Panc1 (cell line): ENCODE measurements around the gene ACTR1B. TPM values are rescaled to one million over a fixed set of nuclear protein-coding genes. Genes with fewer than 3 reads are reported as not detected.
A peak's percentile ranks its signal among the peaks of the same experiment; 100 is the strongest.

Experiments
- ATAC-seq: fragments of 200-7000 bp; cut with Tn5 transposase; 2 replicates; pipeline ENCODE4 v1.9.1; 2020; ENCODE audit warnings: mild to moderate bottlenecking, moderate library complexity
- BruUV-seq: library from RNA; stranded (reverse); fragments of 400-500 nt; replicated peaks from 2 replicates; lab custom pipeline; 2021; lab: Mats Ljungman, UMichigan
- CTCF ChIA-PET: fragments of 300-600 bp; sonication (Branson Sonifier 250); formaldehyde crosslinking; loops from one replicate; lab custom pipeline; 2022; ENCODE audit warnings: antibody characterized with exemption; lab: Charles Lee
- POLR2A ChIA-PET: fragments of 300-600 bp; sonication (Branson Sonifier 250); formaldehyde crosslinking; loops from one replicate; lab custom pipeline; 2022; ENCODE audit warnings: antibody characterized with exemption; lab: Charles Lee
- DNase-seq: peaks from one replicate; pipeline ENCODE4 v3.0.0-alpha.2; 2010; ENCODE audit warnings: low read depth, low spot score
- H3K27ac ChIP-seq: 2 replicates; pipeline ENCODE4 v1.5.1; 2011; ENCODE audit warnings: mild to moderate bottlenecking, low read length, inconsistent platforms
- H3K27me3 ChIP-seq: fragments of 200-500 bp; sonication (Bioruptor generic); 2 replicates; pipeline ENCODE4 v1.6.0; 2014; ENCODE audit warnings: low read length, inconsistent platforms; ENCODE audit not compliant: control insufficient read depth, insufficient read depth
- H3K36me3 ChIP-seq: fragments of 200-500 bp; sonication (Bioruptor generic); 2 replicates; pipeline ENCODE4 v1.5.1; 2014; ENCODE audit warnings: inconsistent platforms, mild to moderate bottlenecking, low read length, moderate library complexity; ENCODE audit not compliant: control insufficient read depth, insufficient read depth
- H3K4me1 ChIP-seq: 2 replicates; pipeline ENCODE4 v1.5.1; 2011; ENCODE audit warnings: inconsistent platforms, mild to moderate bottlenecking, low read length, moderate library complexity; ENCODE audit not compliant: control insufficient read depth, insufficient read depth
- H3K4me3 ChIP-seq, 2 experiments: 2 replicates each; pipeline ENCODE4 v1.5.1; 2011 to 2012; ENCODE audit warnings: low read depth in 2 of 2, low read length in 2 of 2, mild to moderate bottlenecking in 2 of 2, inconsistent platforms in 1 of 2, moderate library complexity in 1 of 2
- H3K9me3 ChIP-seq: fragments of 200-500 bp; sonication (Bioruptor generic); 2 replicates; pipeline ENCODE4 v1.5.1; 2014; ENCODE audit warnings: low read depth, mild to moderate bottlenecking, inconsistent platforms, low read length, moderate library complexity; ENCODE audit not compliant: control insufficient read depth, insufficient read depth
- CTCF ChIP-seq: fragments of 450-650 bp; IDR thresholded peaks from 2 replicates; pipeline ENCODE4 v1.5.1; 2017; ENCODE audit warnings: mild to moderate bottlenecking
- POLR2AphosphoS5 ChIP-seq: IDR thresholded peaks from 2 replicates; pipeline ENCODE4 v1.6.1; 2012; ENCODE audit warnings: mild to moderate bottlenecking, low read depth, low read length, moderate library complexity
- SIN3A ChIP-seq: IDR thresholded peaks from 2 replicates; pipeline ENCODE4 v1.6.1; 2012; ENCODE audit warnings: low read depth, mild to moderate bottlenecking, low read length, moderate library complexity, borderline replicate concordance; ENCODE audit not compliant: insufficient read depth
- TCF7L2 ChIP-seq: IDR thresholded peaks from 2 replicates; pipeline ENCODE4 v1.6.1; 2011; ENCODE audit warnings: mild to moderate bottlenecking, low read depth, low read length, inconsistent platforms
- in situ Hi-C: cut with HindIII; loops from 2 replicates; pipeline ENCODE4 v1.10.0; 2016; ENCODE audit warnings: low sequenced_read_pairs, low pct_unique_long_range_greater_than_20kb
- intact Hi-C: fragments of 100-400 bp; cut with micrococcal nuclease; formaldehyde crosslinking; loops from one replicate; pipeline ENCODE4 v1.10.0; 2022; ENCODE audit not compliant: unreplicated experiment
- total RNA-seq: library from RNA; stranded (reverse); gene quantifications from one replicate; pipeline ENCODE4 v1.2.1, GENCODE V29; 2021; ENCODE audit not compliant: unreplicated experiment
- TF ChIP-seq, protein P1 (sequence below), 2 experiments: IDR thresholded peaks; 2 replicates each; pipeline ENCODE4 v1.6.1; 2011 to 2012; ENCODE audit warnings: low read depth in 2 of 2, control low read depth in 1 of 2, low read length in 1 of 2, mild to moderate bottlenecking in 1 of 2, moderate library complexity in 1 of 2; ENCODE audit not compliant: insufficient read depth in 1 of 2

Gene ACTR1B
- total RNA-seq, 1 experiment from 2014 or later, result 28.1 TPM

GRCh38 chr2:97662895-97663625 is 784 bp downstream of the ACTR1B start:
- ChIA-PET CTCF (interaction anchor here (1.6 kb wide), 1 partner anchor 37 kb away, joined by 5 read pairs; no protein-coding TSS in a partner anchor), POLR2A (interaction anchor here (0.6 to 1.5 kb wide), 3 partner anchors 12 to 122 kb away, joined by 4 to 12 read pairs (median 4); partner anchors contain the start of gene COX5B)
- in situ Hi-C loops (no loop called here), intact Hi-C loops (no loop called here)
- H3K9me3 ChIP-seq, result no peaks in the 10 kb centered on the region
- BruUV-seq, result no TSS peak
- peak overlapping the region; percentile 62 to 77 for H3K4me3 ChIP-seq
- TF ChIP-seq POLR2AphosphoS5 (no peak), TCF7L2 (no peak)
- TF ChIP-seq, protein P1, sequence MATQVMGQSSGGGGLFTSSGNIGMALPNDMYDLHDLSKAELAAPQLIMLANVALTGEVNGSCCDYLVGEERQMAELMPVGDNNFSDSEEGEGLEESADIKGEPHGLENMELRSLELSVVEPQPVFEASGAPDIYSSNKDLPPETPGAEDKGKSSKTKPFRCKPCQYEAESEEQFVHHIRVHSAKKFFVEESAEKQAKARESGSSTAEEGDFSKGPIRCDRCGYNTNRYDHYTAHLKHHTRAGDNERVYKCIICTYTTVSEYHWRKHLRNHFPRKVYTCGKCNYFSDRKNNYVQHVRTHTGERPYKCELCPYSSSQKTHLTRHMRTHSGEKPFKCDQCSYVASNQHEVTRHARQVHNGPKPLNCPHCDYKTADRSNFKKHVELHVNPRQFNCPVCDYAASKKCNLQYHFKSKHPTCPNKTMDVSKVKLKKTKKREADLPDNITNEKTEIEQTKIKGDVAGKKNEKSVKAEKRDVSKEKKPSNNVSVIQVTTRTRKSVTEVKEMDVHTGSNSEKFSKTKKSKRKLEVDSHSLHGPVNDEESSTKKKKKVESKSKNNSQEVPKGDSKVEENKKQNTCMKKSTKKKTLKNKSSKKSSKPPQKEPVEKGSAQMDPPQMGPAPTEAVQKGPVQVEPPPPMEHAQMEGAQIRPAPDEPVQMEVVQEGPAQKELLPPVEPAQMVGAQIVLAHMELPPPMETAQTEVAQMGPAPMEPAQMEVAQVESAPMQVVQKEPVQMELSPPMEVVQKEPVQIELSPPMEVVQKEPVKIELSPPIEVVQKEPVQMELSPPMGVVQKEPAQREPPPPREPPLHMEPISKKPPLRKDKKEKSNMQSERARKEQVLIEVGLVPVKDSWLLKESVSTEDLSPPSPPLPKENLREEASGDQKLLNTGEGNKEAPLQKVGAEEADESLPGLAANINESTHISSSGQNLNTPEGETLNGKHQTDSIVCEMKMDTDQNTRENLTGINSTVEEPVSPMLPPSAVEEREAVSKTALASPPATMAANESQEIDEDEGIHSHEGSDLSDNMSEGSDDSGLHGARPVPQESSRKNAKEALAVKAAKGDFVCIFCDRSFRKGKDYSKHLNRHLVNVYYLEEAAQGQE (IDR thresholded peaks at IDR 0.05; ENCODE audit: insufficient read depth in 1 of 2, low read depth in 2 of 2, low read length in 1 of 2), result no peak
- H3K27me3 ChIP-seq, result no peaks in the 10 kb centered on the region
- H3K36me3 ChIP-seq, result no peaks in the 10 kb centered on the region; the same call in 1 of the 2 replicates
- H3K4me1 ChIP-seq, result peaks cover 14% of the 10 kb centered on the region
- DNase-seq (peak; percentile 25), ATAC-seq (peak; percentile 68)
- H3K27ac ChIP-seq, result peak overlapping the region; percentile 49

DNA sequence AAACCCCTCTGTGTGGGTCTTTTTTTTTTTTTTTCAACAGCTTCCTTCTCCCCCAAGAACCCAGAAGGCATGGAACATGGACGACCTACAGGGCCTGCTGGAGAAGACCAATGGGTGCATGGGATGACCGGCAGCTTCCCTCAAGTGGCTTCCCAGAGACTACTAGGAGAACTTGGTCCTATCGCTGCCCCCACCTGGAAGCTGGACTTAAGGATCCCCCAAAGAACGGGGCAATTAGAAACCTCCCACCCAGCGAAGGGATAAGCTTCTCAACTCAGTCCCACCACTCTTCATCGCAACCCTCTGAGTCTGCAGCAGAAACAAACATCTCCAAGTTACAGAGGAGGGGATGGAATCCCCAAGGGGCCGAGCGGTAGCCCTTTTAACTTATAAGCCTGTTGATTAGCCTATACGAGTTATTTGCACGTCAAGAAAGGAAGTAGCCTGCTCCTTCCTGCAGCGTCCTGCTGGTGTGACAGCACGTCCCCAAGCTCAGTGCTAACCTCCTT is 1.4 kb downstream of the ACTR1B start:
- no peaks in the 10 kb centered on the region for H3K27me3 ChIP-seq
- H3K9me3 ChIP-seq, result no peaks in the 10 kb centered on the region
- in situ Hi-C loops (no loop called here), intact Hi-C loops (no loop called here)
- no peaks in the 10 kb centered on the region; the same call in 1 of the 2 replicates for H3K36me3 ChIP-seq
- TF ChIP-seq CTCF (no peak), SIN3A (no peak), POLR2AphosphoS5 (no peak), TCF7L2 (no peak)
- TF ChIP-seq, protein P1 (IDR thresholded peaks at IDR 0.05; ENCODE audit: insufficient read depth in 1 of 2, low read depth in 2 of 2, low read length in 1 of 2), result no peak
- POLR2A ChIA-PET, result interaction anchor here (0.6 to 1.5 kb wide), 3 partner anchors 12 to 122 kb away, joined by 4 to 12 read pairs (median 4); partner anchors contain the start of gene COX5B
- CTCF ChIA-PET, result no interaction called here
- peaks cover 14% of the 10 kb centered on the region for H3K4me1 ChIP-seq
- peak overlapping the region; percentile 62 to 77 for H3K4me3 ChIP-seq
- peak overlapping the region; percentile 49 for H3K27ac ChIP-seq
- ATAC-seq (no peak), DNase-seq (no peak)
- no TSS peak for BruUV-seq
